Large intestine (tissue), 12 donors: ENCODE results near the gene LRFN4. TPM values are rescaled to one million over a fixed set of nuclear protein-coding genes. Genes with fewer than 3 reads are reported as not detected.

ENCODE experiments used
- DNase-seq, 2 donors: peaks; one replicate each; pipeline versions ENCODE4 v3.0.0 to v3.0.0-alpha.2; 2013
- H3K27ac ChIP-seq: one replicate; pipeline ENCODE4 v1.5.1; 2013; ENCODE audit warnings: low read length
- H3K27me3 ChIP-seq: 2 replicates; pipeline ENCODE4 v1.6.1; 2013; ENCODE audit warnings: low read length; ENCODE audit not compliant: control insufficient read depth, insufficient read depth
- H3K36me3 ChIP-seq: 2 replicates; pipeline ENCODE4 v1.6.1; 2013; ENCODE audit warnings: low read length; ENCODE audit not compliant: control insufficient read depth, insufficient read depth
- H3K4me1 ChIP-seq: one replicate; pipeline ENCODE4 v1.6.1; 2013; ENCODE audit warnings: low read length; ENCODE audit not compliant: control insufficient read depth, insufficient read depth
- H3K4me3 ChIP-seq: one replicate; pipeline ENCODE4 v1.5.1; 2013; ENCODE audit warnings: low read length
- H3K9me3 ChIP-seq: one replicate; pipeline ENCODE4 v1.6.1; 2013; ENCODE audit warnings: mild to moderate bottlenecking, low read depth, low read length, moderate library complexity; ENCODE audit not compliant: control insufficient read depth
- WGBS: methylation state at CpG from one replicate; pipeline ENCODE4 v1.1.5; 2013; ENCODE audit warnings: low lambda C conversion rate; ENCODE audit not compliant: insufficient coverage; 5-methylcytosine and 5-hydroxymethylcytosine counted together
- long read RNA-seq, 11 donors: transcript quantifications; one replicate each; lab custom pipeline, GENCODE V29; 2026
- polyA plus RNA-seq: library from polyadenylated mRNA; unstranded; fragments of 120-200 nt; gene quantifications from one replicate; pipeline ENCODE4 v1.2.1, GENCODE V29; 2013

LRFN4 gene
- polyA plus RNA-seq = 15.7 TPM
- long read RNA-seq, donor 1, partial matches to known transcripts = 0 of 4 reads
- long read RNA-seq, donor 1, other reads (novel, unspliced or antisense) = 0 of 4 reads
- long read RNA-seq, donor 2, transcript LRFN4-201 (2 exons, 2,431 nt) = major isoform, 11 of 11 reads
- long read RNA-seq, donor 2, partial matches to known transcripts = 0 of 11 reads
- long read RNA-seq, donor 2, other reads (novel, unspliced or antisense) = 0 of 11 reads
- long read RNA-seq, donor 3 = 0 reads
- long read RNA-seq, donor 4, partial matches to known transcripts = 0 of 1 reads
- long read RNA-seq, donor 4, other reads (novel, unspliced or antisense) = 0 of 1 reads
- long read RNA-seq, donor 5, transcript LRFN4-201 (2 exons, 2,431 nt) = major isoform, 5 of 5 reads
- long read RNA-seq, donor 5, partial matches to known transcripts = 0 of 5 reads
- long read RNA-seq, donor 5, other reads (novel, unspliced or antisense) = 0 of 5 reads
- long read RNA-seq, donor 6, transcript LRFN4-201 (2 exons, 2,431 nt) = major isoform, 5 of 11 reads
- long read RNA-seq, donor 6, partial matches to known transcripts = 6 of 11 reads
- long read RNA-seq, donor 6, other reads (novel, unspliced or antisense) = 0 of 11 reads
- long read RNA-seq, donor 7, partial matches to known transcripts = 0 of 3 reads
- long read RNA-seq, donor 7, other reads (novel, unspliced or antisense) = 0 of 3 reads
- long read RNA-seq, donor 8, transcript LRFN4-201 (2 exons, 2,431 nt) = major isoform, 6 of 6 reads
- long read RNA-seq, donor 8, partial matches to known transcripts = 0 of 6 reads
- long read RNA-seq, donor 8, other reads (novel, unspliced or antisense) = 0 of 6 reads
- long read RNA-seq, donor 9, partial matches to known transcripts = 0 of 7 reads
- long read RNA-seq, donor 9, other reads (novel, unspliced or antisense) = 5 of 7 reads
- long read RNA-seq, donor 10, transcript LRFN4-201 (2 exons, 2,431 nt) = major isoform, 9 of 9 reads
- long read RNA-seq, donor 10, partial matches to known transcripts = 0 of 9 reads
- long read RNA-seq, donor 10, other reads (novel, unspliced or antisense) = 0 of 9 reads
- long read RNA-seq, donor 11, transcript LRFN4-201 (2 exons, 2,431 nt) = major isoform, 5 of 5 reads
- long read RNA-seq, donor 11, partial matches to known transcripts = 0 of 5 reads
- long read RNA-seq, donor 11, other reads (novel, unspliced or antisense) = 0 of 5 reads

DNA sequence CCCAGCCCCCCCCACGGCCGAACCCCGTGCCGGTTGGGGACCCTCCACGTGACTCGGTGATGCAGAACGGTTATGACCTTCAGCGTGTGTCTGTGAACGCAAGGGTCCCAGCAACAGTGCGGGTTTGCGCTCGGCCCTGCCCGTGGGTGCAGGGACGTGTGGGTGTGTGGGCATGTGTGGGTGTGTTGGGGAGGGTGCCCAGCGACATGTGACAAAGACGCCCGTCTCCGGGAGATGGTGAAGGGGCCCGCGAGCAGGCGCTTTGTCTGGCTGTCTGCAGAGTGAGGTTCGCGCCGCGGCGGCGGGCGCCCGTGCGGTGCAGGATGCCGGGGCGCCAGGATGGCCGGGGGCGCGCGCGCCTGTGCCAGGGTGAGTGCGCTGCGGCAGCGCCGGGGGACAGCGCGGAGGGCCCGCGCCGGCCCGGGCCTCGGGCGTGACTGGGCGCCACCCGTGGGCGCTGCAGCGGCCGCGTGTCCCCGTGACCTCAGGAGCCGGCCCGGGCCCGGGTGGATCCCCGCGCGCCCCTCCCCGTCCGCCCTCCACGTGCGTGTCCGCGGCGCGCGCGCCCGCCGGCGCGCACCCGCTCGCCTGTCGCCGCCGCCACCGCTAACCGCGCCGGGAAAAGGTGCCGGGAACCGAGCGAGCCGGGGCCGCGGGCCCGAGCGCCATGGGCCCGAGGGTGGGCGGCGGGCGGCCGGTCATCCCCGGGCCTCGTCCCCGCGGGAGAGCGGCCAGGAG is at the start of gene LRFN4:
Gene LRFN4 (plus strand): TSS at position 569 of the 738 bp plus-strand sequence. CDS start 681 bp downstream, outside the sequence.
- Histone ChIP-seq H3K9me3 (peaks cover 7% of the 10 kb centered on the region), H3K4me3 (peak within 1 kb of the TSS; percentile 80), H3K27me3 (no peaks in the 10 kb centered on the region), H3K36me3 (peaks cover 2% of the 10 kb centered on the region), H3K4me1 (peaks cover 6% of the 10 kb centered on the region), H3K27ac (peak within 1 kb of the TSS; percentile 79)
- DNase-seq = no peak
- WGBS = no CpG with 5 or more reads among the region's 103 CpGs

- Histone ChIP-seq H3K4me3 (no peak overlapping the region), H3K4me1 (no peaks in the 10 kb centered on the region), H3K36me3 (peaks cover 11% of the 10 kb centered on the region), H3K27ac (no peak overlapping the region), H3K27me3 (no peaks in the 10 kb centered on the region), H3K9me3 (no peaks in the 10 kb centered on the region)
- WGBS = 100% methylated on average over 1 of the region's 3 CpGs
- DNase-seq = no peak
Measured at GRCh38 chr11:66809592-66809991, 47.3 kb upstream of the LRFN4 start.

GRCh38 chr11:66810576-66811185 is 46.2 kb upstream of the LRFN4 start:
- H3K27me3 ChIP-seq = no peaks in the 10 kb centered on the region
- no peak for DNase-seq
- no CpG with 5 or more reads among the region's 1 CpG for WGBS

GRCh38 chr11:66814678-66815077 is 42.2 kb upstream of the LRFN4 start:
- no peaks in the 10 kb centered on the region for H3K27me3 ChIP-seq
- no peak overlapping the region for H3K4me3 ChIP-seq
- 94% methylated on average over 3 of the region's 5 CpGs for WGBS
- H3K9me3 ChIP-seq = no peaks in the 10 kb centered on the region
- H3K4me1 ChIP-seq = no peaks in the 10 kb centered on the region
- no peak overlapping the region for H3K27ac ChIP-seq
- peaks cover 12% of the 10 kb centered on the region for H3K36me3 ChIP-seq
- no peak for DNase-seq

More at GRCh38 chr11:66810576-66811185, 46.2 kb upstream of the LRFN4 start:
- Histone ChIP-seq H3K27ac (no peak overlapping the region), H3K9me3 (no peaks in the 10 kb centered on the region), H3K4me3 (no peak overlapping the region), H3K4me1 (no peaks in the 10 kb centered on the region), H3K36me3 (peaks cover 9% of the 10 kb centered on the region)

- no peak overlapping the region for H3K4me3 ChIP-seq
- H3K4me1 ChIP-seq = no peaks in the 10 kb centered on the region
- no peak for DNase-seq
- H3K27ac ChIP-seq = no peak overlapping the region
- no peaks in the 10 kb centered on the region for H3K27me3 ChIP-seq
- no CpG with 5 or more reads among the region's 1 CpG for WGBS
- H3K36me3 ChIP-seq = peaks cover 9% of the 10 kb centered on the region
- H3K9me3 ChIP-seq = no peaks in the 10 kb centered on the region
Measured at GRCh38 chr11:66815646-66816045, 41.2 kb upstream of the LRFN4 start.

GRCh38 chr11:66818231-66818955 is 38.5 kb upstream of the LRFN4 start:
- 20% methylated on average over 1 of the region's 3 CpGs for WGBS
- peaks cover 13% of the 10 kb centered on the region for H3K36me3 ChIP-seq
- no peaks in the 10 kb centered on the region for H3K27me3 ChIP-seq
- no peak overlapping the region for H3K4me3 ChIP-seq
- H3K9me3 ChIP-seq = no peaks in the 10 kb centered on the region
- no peak overlapping the region for H3K27ac ChIP-seq
- DNase-seq = no peak
- H3K4me1 ChIP-seq = no peaks in the 10 kb centered on the region

GRCh38 chr11:66820381-66820780 is 36.5 kb upstream of the LRFN4 start:
- H3K27me3 ChIP-seq = no peaks in the 10 kb centered on the region
- no peak overlapping the region for H3K4me3 ChIP-seq
- H3K36me3 ChIP-seq = peaks cover 13% of the 10 kb centered on the region
- H3K27ac ChIP-seq = no peak overlapping the region
- WGBS = no CpG with 5 or more reads among the region's 3 CpGs
- no peaks in the 10 kb centered on the region for H3K9me3 ChIP-seq
- DNase-seq = no peak
- no peaks in the 10 kb centered on the region for H3K4me1 ChIP-seq

DNA sequence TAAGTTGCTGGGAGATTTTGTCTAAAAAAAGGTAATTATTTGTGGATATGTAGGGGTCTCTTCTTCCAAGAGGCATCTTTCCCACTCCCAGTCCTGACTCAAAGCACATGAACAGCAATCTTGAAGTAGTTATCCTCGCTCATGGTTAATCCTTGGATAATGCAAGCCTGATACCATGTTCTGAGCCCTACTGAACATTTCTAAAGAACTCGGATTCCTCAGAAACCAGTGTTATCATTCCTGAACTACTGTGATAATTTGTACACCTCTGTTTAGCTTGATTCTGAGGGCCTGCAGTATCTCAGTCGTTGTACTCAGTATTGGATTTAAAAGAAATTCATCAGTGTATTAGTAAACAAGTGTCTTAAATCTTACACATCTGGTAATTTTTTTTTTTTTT is 36.0 kb upstream of the LRFN4 start:
- no peaks in the 10 kb centered on the region for H3K4me1 ChIP-seq
- peaks cover 11% of the 10 kb centered on the region for H3K36me3 ChIP-seq
- H3K4me3 ChIP-seq = no peak overlapping the region
- DNase-seq = no peak
- no peaks in the 10 kb centered on the region for H3K9me3 ChIP-seq
- H3K27me3 ChIP-seq = no peaks in the 10 kb centered on the region
- WGBS = 50% methylated on average over 1 of the region's 3 CpGs
- no peak overlapping the region for H3K27ac ChIP-seq

GRCh38 chr11:66823700-66824099 is 33.2 kb upstream of the LRFN4 start:
- no peaks in the 10 kb centered on the region for H3K9me3 ChIP-seq
- WGBS = no CpG with 5 or more reads among the region's 4 CpGs
- no peaks in the 10 kb centered on the region for H3K27me3 ChIP-seq
- no peak overlapping the region for H3K27ac ChIP-seq
- H3K4me3 ChIP-seq = no peak overlapping the region
- DNase-seq = no peak
- no peaks in the 10 kb centered on the region for H3K4me1 ChIP-seq
- H3K36me3 ChIP-seq = peaks cover 11% of the 10 kb centered on the region
